B cell (primary cell): Measurements from ENCODE around the gene GLB1L3. TPM values are rescaled to one million over a fixed set of nuclear protein-coding genes. Genes with fewer than 3 reads are reported as not detected.

ENCODE experiments used
- ATAC-seq: fragments of 200-7000 bp; cut with Tn5 transposase; one replicate; pipeline ENCODE4 v1.10.0; 2021; ENCODE audit warnings: low read depth, mild to moderate bottlenecking, moderate number of reproducible peaks, moderate library complexity
- CTCF ChIA-PET: fragments of 350-600 bp; sonication (Branson Sonifier 250); formaldehyde crosslinking; loops from one replicate; lab custom pipeline; 2021; ENCODE audit warnings: antibody characterized with exemption, inconsistent platforms; lab: Charles Lee
- POLR2A ChIA-PET: fragments of 350-600 bp; sonication (Branson Sonifier 250); formaldehyde crosslinking; loops from one replicate; lab custom pipeline; 2021; ENCODE audit warnings: antibody characterized with exemption; lab: Charles Lee
- DNase-seq: peaks from one replicate; pipeline ENCODE4 v3.0.0; 2013
- H2AFZ ChIP-seq: 2 replicates; pipeline ENCODE4 v1.6.1; 2012; ENCODE audit warnings: mild to moderate bottlenecking, low read depth, low read length; ENCODE audit not compliant: insufficient read depth, poor library complexity, severe bottlenecking
- H3K27ac ChIP-seq, 2 donors: 1 replicate in 1 of 2; 2 replicates in 1 of 2; pipeline ENCODE4 v1.5.1; 2012 to 2013; ENCODE audit warnings: low read length in 2 of 2, mild to moderate bottlenecking in 2 of 2, moderate library complexity in 1 of 2
- H3K27me3 ChIP-seq, 4 experiments: fragments of 200-600 bp in 1 of 4; sonication (generic) in 1 of 4; replicated peaks in 1 of 4; 1 replicate in 2 of 4; 2 replicates in 2 of 4; pipeline versions ENCODE4 v1.6.1 to v1.7.0; 2013 to 2016; ENCODE audit warnings: low read length in 3 of 4, mild to moderate bottlenecking in 2 of 4, mixed read lengths in 1 of 4, moderate library complexity in 1 of 4; ENCODE audit not compliant: insufficient read depth in 4 of 4, control insufficient read depth in 3 of 4; ENCODE audit errors: control extremely low read depth in 1 of 4
- H3K36me3 ChIP-seq, 2 experiments: replicated peaks in 1 of 2; 1 replicate in 1 of 2; 2 replicates in 1 of 2; pipeline versions ENCODE4 v1.6.1 to v1.7.1; 2013; ENCODE audit warnings: low read length in 1 of 2; ENCODE audit not compliant: insufficient read depth in 2 of 2, control insufficient read depth in 1 of 2; ENCODE audit errors: control extremely low read depth in 1 of 2, extremely low read depth in 1 of 2
- H3K4me1 ChIP-seq, 2 donors: fragments of 200-600 bp in 1 of 2; sonication (generic) in 1 of 2; 1 replicate in 1 of 2; 2 replicates in 1 of 2; pipeline versions ENCODE4 v1.5.1 to v1.6.1; 2013 to 2017; ENCODE audit warnings: low read length in 2 of 2; ENCODE audit not compliant: control insufficient read depth in 2 of 2, insufficient read depth in 2 of 2
- H3K4me2 ChIP-seq: replicated peaks from 2 replicates; pipeline ENCODE3; 2012; ENCODE audit warnings: mild to moderate bottlenecking, low read depth, low read length; ENCODE audit not compliant: poor library complexity, severe bottlenecking
- H3K4me3 ChIP-seq, 5 experiments: fragments of 200-600 bp in 1 of 5; sonication (generic) in 1 of 5; 1 replicate in 3 of 5; 2 replicates in 2 of 5; pipeline versions ENCODE4 v1.5.1 to v1.7.0; 2011 to 2016; ENCODE audit warnings: low read length in 4 of 5, mild to moderate bottlenecking in 4 of 5, low read depth in 2 of 5, control low read depth in 1 of 5, moderate library complexity in 1 of 5; ENCODE audit not compliant: insufficient read depth in 1 of 5; ENCODE audit errors: control extremely low read depth in 1 of 5, extremely low read depth in 1 of 5
- H3K79me2 ChIP-seq: fragments of 200-600 bp; sonication (generic); one replicate; pipeline ENCODE4 v1.6.0; 2016; ENCODE audit warnings: low read length; ENCODE audit not compliant: control insufficient read depth, insufficient read depth
- H3K9ac ChIP-seq: fragments of 200-600 bp; sonication (generic); 2 replicates; pipeline ENCODE4 v1.6.1; 2017; ENCODE audit warnings: mild to moderate bottlenecking, low read length, moderate library complexity
- H3K9me3 ChIP-seq, 3 donors: one replicate each; pipeline versions ENCODE4 v1.6.1 to v1.7.1; 2013; ENCODE audit warnings: low read length in 2 of 3; ENCODE audit not compliant: control insufficient read depth in 2 of 3, insufficient read depth in 1 of 3; ENCODE audit errors: control extremely low read depth in 1 of 3
- H4K20me1 ChIP-seq: 2 replicates; pipeline ENCODE4 v1.6.0; 2012; ENCODE audit warnings: mild to moderate bottlenecking, low read length; ENCODE audit not compliant: insufficient read depth, control insufficient read depth, poor library complexity, severe bottlenecking
- H3K27ac Mint-ChIP-seq: one replicate; pipeline ENCODE4 v1.8.0; 2021; ENCODE audit warnings: mixed read lengths
- H3K27me3 Mint-ChIP-seq: one replicate; pipeline ENCODE4 v1.8.0; 2021; ENCODE audit warnings: mixed read lengths
- H3K4me1 Mint-ChIP-seq: one replicate; pipeline ENCODE4 v1.8.0; 2021; ENCODE audit warnings: mixed read lengths
- H3K4me3 Mint-ChIP-seq: one replicate; pipeline ENCODE4 v1.8.0; 2021; ENCODE audit warnings: mixed read lengths
- H3K9me3 Mint-ChIP-seq: one replicate; pipeline ENCODE4 v1.8.0; 2022; ENCODE audit warnings: mixed read lengths; ENCODE audit not compliant: insufficient read depth
- EZH2 ChIP-seq: IDR thresholded peaks from 2 replicates; pipeline ENCODE4 v1.6.1; 2012; ENCODE audit warnings: borderline replicate concordance, low read depth, mild to moderate bottlenecking, moderate library complexity, low read length; ENCODE audit not compliant: insufficient read depth, poor library complexity, severe bottlenecking
- WGBS: methylation state at CpG from one replicate; pipeline ENCODE4 v1.1.5; 2013; ENCODE audit warnings: missing lambda C conversion rate; ENCODE audit not compliant: insufficient coverage; 5-methylcytosine and 5-hydroxymethylcytosine counted together
- intact Hi-C: fragments of 100-400 bp; cut with micrococcal nuclease; formaldehyde crosslinking; loops from one replicate; pipeline ENCODE4 v1.10.0; 2022
- polyA plus RNA-seq: library from polyadenylated mRNA; depleted of rRNA; stranded (reverse); fragments of >200 nt; gene quantifications from 2 replicates; pipeline ENCODE4 v1.2.3, GENCODE V29; 2012
- total RNA-seq, 2 donors: library from RNA; stranded (reverse); fragments of 120-200 nt in 1 of 2; gene quantifications; 1 replicate in 1 of 2; 2 replicates in 1 of 2; pipeline versions ENCODE4 v1.2.3 to v1.2.4, GENCODE V29; 2013 to 2022
- TF ChIP-seq, protein P1 (sequence below): fragments of 200-600 bp; IDR thresholded peaks from one replicate; pipeline ENCODE4 v1.8.0; 2022; ENCODE audit warnings: antibody characterized with exemption, mild to moderate bottlenecking

The GLB1L3 gene
- total and polyA plus RNA-seq, 2 donors (not counting 1 experiment from before 2014, with no cell fraction given) = not detected

GRCh38 chr11:134289167-134289566 is 13.0 kb downstream of the GLB1L3 start:
- ATAC-seq = no peak

DNA sequence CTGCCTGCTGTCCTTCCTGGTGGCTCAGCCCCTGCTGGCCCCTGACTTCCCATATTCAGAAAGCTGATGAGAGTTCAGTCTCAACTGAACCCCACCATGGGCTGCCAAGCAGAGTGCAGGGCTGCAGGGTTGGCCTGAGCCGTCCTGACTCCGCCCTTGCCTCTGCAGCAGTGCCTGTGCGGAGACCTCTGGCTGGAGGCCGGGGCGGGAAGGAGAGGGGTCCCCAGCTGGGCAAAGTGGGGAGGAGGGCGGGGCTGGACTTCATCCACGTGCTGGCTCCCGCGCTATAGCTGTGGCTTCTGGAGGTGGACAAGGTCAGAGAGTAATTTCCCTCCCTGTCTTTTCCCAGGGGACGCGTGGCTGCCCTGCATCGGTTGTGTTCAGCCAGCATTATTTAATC is 13.6 kb downstream of the GLB1L3 start:
- TF ChIP-seq, protein P1, sequence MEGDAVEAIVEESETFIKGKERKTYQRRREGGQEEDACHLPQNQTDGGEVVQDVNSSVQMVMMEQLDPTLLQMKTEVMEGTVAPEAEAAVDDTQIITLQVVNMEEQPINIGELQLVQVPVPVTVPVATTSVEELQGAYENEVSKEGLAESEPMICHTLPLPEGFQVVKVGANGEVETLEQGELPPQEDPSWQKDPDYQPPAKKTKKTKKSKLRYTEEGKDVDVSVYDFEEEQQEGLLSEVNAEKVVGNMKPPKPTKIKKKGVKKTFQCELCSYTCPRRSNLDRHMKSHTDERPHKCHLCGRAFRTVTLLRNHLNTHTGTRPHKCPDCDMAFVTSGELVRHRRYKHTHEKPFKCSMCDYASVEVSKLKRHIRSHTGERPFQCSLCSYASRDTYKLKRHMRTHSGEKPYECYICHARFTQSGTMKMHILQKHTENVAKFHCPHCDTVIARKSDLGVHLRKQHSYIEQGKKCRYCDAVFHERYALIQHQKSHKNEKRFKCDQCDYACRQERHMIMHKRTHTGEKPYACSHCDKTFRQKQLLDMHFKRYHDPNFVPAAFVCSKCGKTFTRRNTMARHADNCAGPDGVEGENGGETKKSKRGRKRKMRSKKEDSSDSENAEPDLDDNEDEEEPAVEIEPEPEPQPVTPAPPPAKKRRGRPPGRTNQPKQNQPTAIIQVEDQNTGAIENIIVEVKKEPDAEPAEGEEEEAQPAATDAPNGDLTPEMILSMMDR = no peak
- TF ChIP-seq EZH2 = no peak
- 63% methylated on average over 8 of the region's 12 CpGs for WGBS
- Histone ChIP-seq H3K9ac (no peak overlapping the region), H3K27me3 (peaks cover 0 to 3% (median 1%) of the 10 kb centered on the region in 4 experiments), H3K4me2 (no peak overlapping the region), H3K4me3 (no peak overlapping the region), H4K20me1 (no peaks in the 10 kb centered on the region), H2AFZ (no peak overlapping the region), H3K79me2 (no peaks in the 10 kb centered on the region), H3K4me1 (no peaks in the 10 kb centered on the region), H3K36me3 (no peaks in the 10 kb centered on the region), H3K27ac (no peak overlapping the region), H3K9me3 (no peaks in the 10 kb centered on the region)
- DNase-seq = no peak
- no peak for ATAC-seq
- POLR2A ChIA-PET = no interaction called here
- H3K9me3 Mint-ChIP-seq = no peaks in the 10 kb centered on the region
- no peaks in the 10 kb centered on the region for H3K4me1 Mint-ChIP-seq
- H3K4me3 Mint-ChIP-seq = no peak overlapping the region
- intact Hi-C loops = no loop called here
- CTCF ChIA-PET = interaction anchor here (0.6 kb wide), 1 partner anchor 23 kb away, joined by 4 read pairs; no protein-coding TSS in a partner anchor
- no peak overlapping the region for H3K27ac Mint-ChIP-seq
- H3K27me3 Mint-ChIP-seq = peaks cover 25% of the 10 kb centered on the region

More at GRCh38 chr11:134289167-134289566, 13.0 kb downstream of the GLB1L3 start:
- Histone ChIP-seq H3K9ac (no peak overlapping the region), H3K9me3 (no peaks in the 10 kb centered on the region), H3K36me3 (no peaks in the 10 kb centered on the region), H3K27me3 (peaks cover 0 to 3% (median 1%) of the 10 kb centered on the region in 4 experiments), H3K4me1 (no peaks in the 10 kb centered on the region), H3K4me3 (no peak overlapping the region), H3K79me2 (no peaks in the 10 kb centered on the region), H3K27ac (no peak overlapping the region), H2AFZ (no peak overlapping the region), H3K4me2 (no peak overlapping the region), H4K20me1 (no peaks in the 10 kb centered on the region)
- peaks cover 21% of the 10 kb centered on the region for H3K27me3 Mint-ChIP-seq
- DNase-seq = no peak
- 80% methylated on average over 1 of the region's 4 CpGs for WGBS
- H3K4me3 Mint-ChIP-seq = no peak overlapping the region
- TF ChIP-seq, protein P1 = no peak
- H3K9me3 Mint-ChIP-seq = no peaks in the 10 kb centered on the region
- H3K27ac Mint-ChIP-seq = no peak overlapping the region
- H3K4me1 Mint-ChIP-seq = no peaks in the 10 kb centered on the region
- ChIA-PET CTCF (no interaction called here), POLR2A (no interaction called here)
- intact Hi-C loops = no loop called here
